ENCODE data around the gene CACNA1F. TPM values are rescaled to one million over a fixed set of nuclear protein-coding genes. Genes with fewer than 3 reads are reported as not detected.

The CACNA1F gene
- total and polyA plus RNA-seq, 10 of the 15 experiments (the other 5 are each of a cell fraction or from before 2014, with no cell fraction given): 0.01 to 0.32 (median 0.05) TPM; not detected in 5

- SMC1A ChIA-PET (ENCODE audit: uncharacterized antibody, unreplicated experiment): no interaction called here
These were observed 18.2 kb upstream of the CACNA1F start for GRCh38 chrX:49251325-49251724.

More at GRCh38 chrX:49251325-49251724, 18.2 kb upstream of the CACNA1F start:
- Histone ChIP-seq H3K9me3 (replicated peaks; ENCODE audit: control insufficient read depth, insufficient read depth, low read length) (no peaks in the 10 kb centered on the region), H3K36me3 (ENCODE audit: control insufficient read depth in 2 of 2, insufficient read depth in 2 of 2, low read length in 1 of 2) (peaks cover 0 to 2% of the 10 kb centered on the region in 2 experiments; a peak in 1 of 4 replicates), H3K4me3 (no peak overlapping the region), H2AFZ (ENCODE audit: control insufficient read depth, low read depth, low read length) (no peak overlapping the region), H3K4me2 (ENCODE audit: control insufficient read depth, insufficient read depth) (no peak overlapping the region), H3K79me2 (ENCODE audit: control insufficient read depth, insufficient read depth, low read length) (no peaks in the 10 kb centered on the region), H3K27me3 (replicated peaks in 1 of 2; ENCODE audit: control insufficient read depth in 2 of 2, insufficient read depth in 2 of 2, low read length in 1 of 2) (no peaks in the 10 kb centered on the region), H4K20me1 (ENCODE audit: control insufficient read depth, insufficient read depth) (no peaks in the 10 kb centered on the region), H3K9ac (ENCODE audit: control insufficient read depth, insufficient read depth, low read length) (no peak overlapping the region), H3K4me1 (ENCODE audit: control insufficient read depth, insufficient read depth, low read length) (no peaks in the 10 kb centered on the region), H3K27ac (ENCODE audit: control insufficient read depth, insufficient read depth) (no peak overlapping the region)
- TF ChIP-seq NRF1 (conservative IDR thresholded peaks at IDR 0.05; ENCODE audit: low read depth, low read length): no peak
- TF ChIP-seq HDAC6 (IDR thresholded peaks at IDR 0.05; ENCODE audit: unreplicated experiment): no peak
- TF ChIP-seq BCL3 (IDR thresholded peaks at IDR 0.05; ENCODE audit: borderline replicate concordance, insufficient read depth, low read depth, low read length, poor library complexity, severe bottlenecking): no peak
- TF ChIP-seq BCLAF1 (IDR thresholded peaks at IDR 0.05): no peak
- no peak for TF ChIP-seq ASH2L (IDR thresholded peaks at IDR 0.05; ENCODE audit: borderline replicate concordance, low read depth)
- TF ChIP-seq NR2C1 (IDR thresholded peaks at IDR 0.05): no peak
- no peak for TF ChIP-seq EGR1 (IDR thresholded peaks at IDR 0.05; ENCODE audit: borderline replicate concordance in 1 of 2, low read depth in 2 of 2, low read length in 2 of 2)
- TF ChIP-seq SMAD1 (IDR thresholded peaks at IDR 0.05; ENCODE audit: low read depth, partially characterized antibody): no peak
- no peak for TF ChIP-seq RFX5 (IDR thresholded peaks at IDR 0.05; ENCODE audit: low read depth, low read length)
- no peak for TF ChIP-seq RUNX3 (IDR thresholded peaks at IDR 0.05; ENCODE audit: low read length)
- TF ChIP-seq SP1 (IDR thresholded peaks at IDR 0.05; ENCODE audit: low read depth, low read length): no peak
- no peak for TF ChIP-seq TCF3 (IDR thresholded peaks at IDR 0.05; ENCODE audit: borderline replicate concordance, insufficient read depth, low read depth, low read length)
- no peak for TF ChIP-seq RELB (IDR thresholded peaks at IDR 0.05; ENCODE audit: low read depth)
- no TSS peak for BruUV-seq (replicated peaks)
- ChIA-PET CTCF (no interaction called here), POLR2A (no interaction called here), RAD21 (ENCODE audit: unreplicated experiment) (no interaction called here)
- in situ Hi-C loops (cut with MboI): no loop called here
- intact Hi-C loops (cut with micrococcal nuclease; ENCODE audit: unreplicated experiment): no loop called here
- FAIRE-seq (no peak), DNase-seq (ENCODE audit: low read depth, low spot score) (no peak), ATAC-seq (no peak)
- WGBS (ENCODE audit: insufficient coverage, insufficient replicate concordance, low lambda C conversion rate, missing lambda C conversion rate): 72% methylated on average over 13 of the region's 13 CpGs

All from GM12878 (cell line).